ENCODE results near the gene KRTAP15-1. TPM values are rescaled to one million over a fixed set of nuclear protein-coding genes. Genes with fewer than 3 reads are reported as not detected.

Gene KRTAP15-1, protein sequence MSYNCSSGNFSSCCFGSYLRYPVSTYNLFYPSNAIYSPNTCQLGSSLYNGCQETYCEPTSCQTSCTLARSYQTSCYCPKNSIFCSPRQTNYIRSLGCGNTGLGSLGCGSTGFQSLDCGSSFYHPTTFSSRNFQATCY
- total RNA-seq: not detected
- polyA plus RNA-seq: not detected

DNA sequence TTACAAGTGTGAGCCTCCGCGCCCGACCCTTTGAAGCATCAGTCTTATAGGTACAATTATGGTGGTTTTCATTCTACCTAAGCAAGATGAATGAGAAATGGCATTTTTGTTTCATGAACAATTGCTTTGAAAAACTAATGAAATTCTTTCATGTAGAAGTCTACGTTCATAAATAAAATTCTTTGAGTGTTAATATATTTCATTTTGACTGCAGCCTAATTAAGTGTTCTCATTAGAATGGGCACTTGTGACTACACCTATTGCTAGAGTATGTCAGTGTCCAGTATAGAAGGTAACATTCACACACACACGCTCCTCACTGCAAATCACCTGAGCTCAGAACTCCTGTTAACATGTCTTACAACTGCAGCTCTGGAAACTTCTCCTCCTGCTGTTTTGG is at the start of gene KRTAP15-1:
Gene KRTAP15-1, plus strand, starts transcription at position 301 of the 400 bp plus-strand sequence. Its CDS starts 53 bp downstream, at position 354.
- CTCF ChIA-PET: no interaction called here

DNA sequence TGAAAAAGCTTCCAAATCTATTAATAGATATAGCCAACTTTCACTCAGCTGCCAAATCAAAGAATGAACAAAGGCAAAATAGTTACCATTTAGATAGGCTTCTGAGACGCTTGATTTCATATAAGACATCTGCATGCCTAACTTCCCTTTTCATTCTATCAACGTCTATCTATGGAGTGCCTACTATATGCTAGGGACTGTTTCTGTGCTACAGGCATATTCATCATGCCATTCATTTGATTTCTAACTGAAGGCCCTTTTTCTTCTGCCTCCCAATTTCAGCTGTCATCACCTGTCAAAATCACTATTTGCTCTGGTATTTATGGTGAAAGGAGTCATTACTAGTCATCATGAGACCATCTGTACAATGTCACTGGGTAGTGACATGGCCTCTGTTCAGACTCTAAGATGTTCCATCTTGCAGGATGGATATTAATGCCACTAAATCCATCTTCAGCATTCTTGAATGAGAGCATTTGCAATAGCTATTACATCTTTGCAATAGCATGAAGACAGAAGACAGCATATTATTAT is 48.5 kb upstream of the KRTAP15-1 start:
- H3K27ac ChIP-seq (ENCODE audit: low read depth, low read length): no peak overlapping the region
- no peak overlapping the region for H3K27ac Mint-ChIP-seq
- POLR2A ChIA-PET: no interaction called here
- no peaks in the 10 kb centered on the region for H3K27me3 Mint-ChIP-seq
- H3K36me3 ChIP-seq (ENCODE audit: insufficient read depth, low read length): no peaks in the 10 kb centered on the region
- no peak for DNase-seq
- CTCF ChIA-PET: no interaction called here
- H3K4me1 Mint-ChIP-seq: no peaks in the 10 kb centered on the region
- H3K27me3 ChIP-seq (ENCODE audit: insufficient read depth, low read length, poor library complexity, severe bottlenecking): no peaks in the 10 kb centered on the region
- peaks cover 0 to 10% (median 4%) of the 10 kb centered on the region in 5 donors for H3K9me3 Mint-ChIP-seq
- H3K36me3 Mint-ChIP-seq: no peaks in the 10 kb centered on the region
- H3K9me3 ChIP-seq (ENCODE audit: low read length): no peaks in the 10 kb centered on the region
- no peak overlapping the region for H3K4me3 ChIP-seq (ENCODE audit: low read length)
- H3K4me3 Mint-ChIP-seq: no peak overlapping the region
- no peaks in the 10 kb centered on the region for H3K4me1 ChIP-seq (ENCODE audit: insufficient read depth, low read length)

More for the DNA sequence above, at the start of gene KRTAP15-1:
- H3K27me3 Mint-ChIP-seq: no peaks in the 10 kb centered on the region
- Histone ChIP-seq H3K36me3 (ENCODE audit: insufficient read depth, low read length) (no peaks in the 10 kb centered on the region), H3K4me1 (ENCODE audit: insufficient read depth, low read length) (no peaks in the 10 kb centered on the region), H3K27ac (ENCODE audit: low read depth, low read length) (no peak within 1 kb of the TSS), H3K27me3 (ENCODE audit: insufficient read depth, low read length, poor library complexity, severe bottlenecking) (no peaks in the 10 kb centered on the region), H3K4me3 (ENCODE audit: low read length) (no peak within 1 kb of the TSS), H3K9me3 (ENCODE audit: low read length) (no peaks in the 10 kb centered on the region)
- no peaks in the 10 kb centered on the region for H3K4me1 Mint-ChIP-seq
- peaks cover 0 to 6% (median 0%) of the 10 kb centered on the region in 5 donors for H3K9me3 Mint-ChIP-seq
- no peaks in the 10 kb centered on the region for H3K36me3 Mint-ChIP-seq
- no peak within 1 kb of the TSS for H3K4me3 Mint-ChIP-seq
- POLR2A ChIA-PET: no interaction called here
- DNase-seq: no peak
- H3K27ac Mint-ChIP-seq: peak within 1 kb of the TSS in 2 of 8 donors; percentile 48 to 55

DNA sequence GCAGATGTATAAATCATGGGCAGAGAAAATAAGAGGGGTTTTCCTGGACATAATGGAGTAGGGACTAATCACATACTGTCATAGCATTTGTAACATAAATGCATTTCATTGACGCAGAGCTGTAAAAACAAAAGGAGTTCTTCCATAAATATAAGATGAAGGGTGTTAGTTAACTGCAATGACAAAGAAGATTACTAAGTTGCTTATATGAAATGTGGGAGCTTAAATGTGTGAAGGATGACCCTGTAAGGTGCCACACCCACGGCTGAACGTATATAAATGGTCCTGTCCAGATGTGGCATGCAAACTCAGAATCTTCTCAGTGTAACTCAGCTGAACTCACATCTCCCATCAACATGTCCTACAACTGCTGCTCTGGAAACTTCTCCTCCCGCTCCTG is 44.3 kb upstream of the KRTAP15-1 start, which contains the start of gene KRTAP13-1:
Gene KRTAP13-1, plus strand, starts transcription at position 301 of the 400 bp plus-strand sequence. Its CDS starts 56 bp downstream, at position 357.
- no peaks in the 10 kb centered on the region for H3K4me1 Mint-ChIP-seq
- H3K4me1 ChIP-seq (ENCODE audit: insufficient read depth, low read length): no peaks in the 10 kb centered on the region
- ChIA-PET CTCF (no interaction called here), POLR2A (no interaction called here)
- H3K9me3 ChIP-seq (ENCODE audit: low read length): no peaks in the 10 kb centered on the region
- no peaks in the 10 kb centered on the region for H3K27me3 Mint-ChIP-seq
- H3K36me3 ChIP-seq (ENCODE audit: insufficient read depth, low read length): no peaks in the 10 kb centered on the region
- no peak within 1 kb of the TSS for H3K4me3 ChIP-seq (ENCODE audit: low read length)
- H3K4me3 Mint-ChIP-seq: no peak within 1 kb of the TSS
- H3K27ac Mint-ChIP-seq: no peak within 1 kb of the TSS
- no peaks in the 10 kb centered on the region for H3K27me3 ChIP-seq (ENCODE audit: insufficient read depth, low read length, poor library complexity, severe bottlenecking)
- DNase-seq: no peak
- peaks cover 0 to 8% (median 3%) of the 10 kb centered on the region in 5 donors for H3K9me3 Mint-ChIP-seq
- no peaks in the 10 kb centered on the region for H3K36me3 Mint-ChIP-seq
- no peak within 1 kb of the TSS for H3K27ac ChIP-seq (ENCODE audit: low read depth, low read length)

DNA sequence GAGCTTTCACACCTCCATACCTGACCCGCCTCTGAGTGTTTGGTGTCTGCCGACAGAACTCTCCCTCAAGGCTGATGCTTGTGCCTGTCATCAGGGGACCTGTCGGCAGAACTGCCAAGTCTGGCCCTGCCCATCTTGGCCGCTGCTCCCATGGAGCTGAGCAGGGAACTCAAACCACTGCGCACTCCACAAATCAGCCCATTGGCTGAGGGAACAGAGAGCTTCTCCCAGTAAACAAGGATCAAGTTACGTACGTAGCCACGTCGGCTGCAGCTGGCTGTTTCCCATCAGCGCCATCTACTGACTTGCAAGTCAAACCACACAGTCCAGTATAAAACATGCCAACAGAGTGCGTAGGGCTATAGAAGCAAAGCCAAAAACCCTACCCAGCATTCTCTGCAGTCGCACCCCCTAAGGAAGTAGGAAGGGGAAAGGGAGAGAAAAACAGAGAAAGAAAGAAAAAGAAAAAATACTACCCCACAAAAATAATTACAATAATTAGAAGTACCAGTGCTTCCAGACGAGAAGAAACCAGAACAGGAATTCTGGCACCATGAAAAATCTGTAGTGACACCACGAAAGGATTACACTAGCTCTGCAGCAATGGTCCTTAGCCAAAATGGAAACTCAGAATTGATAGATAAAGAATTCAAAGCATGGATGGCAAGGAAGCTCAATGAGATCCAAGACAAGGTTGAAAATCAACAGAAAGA is 31.1 kb upstream of the KRTAP15-1 start:
- Histone ChIP-seq H3K36me3 (ENCODE audit: insufficient read depth, low read length) (no peaks in the 10 kb centered on the region), H3K9me3 (ENCODE audit: low read length) (no peaks in the 10 kb centered on the region), H3K27ac (ENCODE audit: low read depth, low read length) (no peak overlapping the region), H3K27me3 (ENCODE audit: insufficient read depth, low read length, poor library complexity, severe bottlenecking) (no peaks in the 10 kb centered on the region), H3K4me3 (ENCODE audit: low read length) (no peak overlapping the region), H3K4me1 (ENCODE audit: insufficient read depth, low read length) (no peaks in the 10 kb centered on the region)
- ChIA-PET POLR2A (no interaction called here), CTCF (no interaction called here)
- Mint-ChIP-seq H3K9me3 (peaks cover 2 to 21% (median 11%) of the 10 kb centered on the region in 5 donors), H3K27ac (no peak overlapping the region), H3K4me1 (no peaks in the 10 kb centered on the region), H3K27me3 (peaks cover 0 to 2% of the 10 kb centered on the region in 2 donors), H3K36me3 (no peaks in the 10 kb centered on the region), H3K4me3 (no peak overlapping the region)
- no peak for DNase-seq

DNA sequence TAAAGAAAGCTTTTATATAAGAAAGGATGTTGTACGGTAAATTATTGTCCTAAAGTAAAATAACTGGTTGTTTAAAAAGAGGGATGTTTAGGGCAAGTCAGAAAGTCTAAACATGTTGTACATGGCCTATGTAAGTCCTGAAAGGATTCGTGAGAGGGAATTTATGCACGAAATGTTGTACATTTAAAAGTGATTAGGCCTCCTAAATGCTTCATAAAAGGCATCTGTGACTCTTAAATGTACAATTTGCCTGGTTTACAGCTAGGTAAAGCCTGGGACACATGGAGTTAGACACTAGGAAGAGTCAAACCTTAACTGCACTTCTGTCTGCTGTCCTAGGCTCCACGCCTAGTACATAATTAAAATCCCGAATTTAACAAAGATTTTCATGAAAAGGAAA is 24.1 kb upstream of the KRTAP15-1 start:
- ChIA-PET CTCF (no interaction called here), POLR2A (no interaction called here)
- no peak overlapping the region for H3K4me3 Mint-ChIP-seq
- Histone ChIP-seq H3K27ac (ENCODE audit: low read depth, low read length) (no peak overlapping the region), H3K36me3 (ENCODE audit: insufficient read depth, low read length) (no peaks in the 10 kb centered on the region), H3K4me3 (ENCODE audit: low read length) (no peak overlapping the region), H3K27me3 (ENCODE audit: insufficient read depth, low read length, poor library complexity, severe bottlenecking) (no peaks in the 10 kb centered on the region), H3K4me1 (ENCODE audit: insufficient read depth, low read length) (no peaks in the 10 kb centered on the region), H3K9me3 (ENCODE audit: low read length) (no peaks in the 10 kb centered on the region)
- H3K9me3 Mint-ChIP-seq: peaks cover 0 to 5% (median 0%) of the 10 kb centered on the region in 5 donors
- DNase-seq: no peak
- H3K27ac Mint-ChIP-seq: no peak overlapping the region
- H3K4me1 Mint-ChIP-seq: no peaks in the 10 kb centered on the region
- H3K27me3 Mint-ChIP-seq: no peaks in the 10 kb centered on the region
- H3K36me3 Mint-ChIP-seq: no peaks in the 10 kb centered on the region

DNA sequence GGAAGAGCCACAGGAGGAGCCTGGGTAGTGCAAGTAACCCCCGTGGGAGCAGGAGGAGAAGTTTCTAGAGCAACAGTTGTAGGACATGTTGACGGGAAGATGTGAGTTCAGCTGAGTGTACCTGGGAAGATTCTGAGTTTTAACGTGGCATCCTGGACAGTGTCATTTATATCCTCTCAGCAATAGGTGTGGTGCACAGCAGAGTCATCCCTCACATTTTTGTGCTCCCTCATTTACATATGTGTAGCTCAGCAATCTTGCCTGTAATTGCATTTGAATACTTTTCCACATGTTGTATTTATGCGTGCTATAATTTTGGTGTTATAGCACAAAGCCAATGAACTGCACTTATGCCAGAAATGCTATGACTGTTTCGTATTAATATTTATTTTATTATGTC is 14.2 kb upstream of the KRTAP15-1 start, which contains the start of gene KRTAP13-3:
Gene KRTAP13-3, minus strand, starts transcription at position 101 of the 400 bp plus-strand sequence. Its CDS starts 14 bp downstream, at position 87.
- no peaks in the 10 kb centered on the region for H3K9me3 ChIP-seq (ENCODE audit: low read length)
- H3K4me3 ChIP-seq (ENCODE audit: low read length): no peak within 1 kb of the TSS
- Mint-ChIP-seq H3K4me3 (no peak within 1 kb of the TSS), H3K27ac (no peak within 1 kb of the TSS), H3K9me3 (peaks cover 0 to 24% (median 0%) of the 10 kb centered on the region in 5 donors), H3K36me3 (no peaks in the 10 kb centered on the region), H3K27me3 (no peaks in the 10 kb centered on the region), H3K4me1 (no peaks in the 10 kb centered on the region)
- no peaks in the 10 kb centered on the region for H3K36me3 ChIP-seq (ENCODE audit: insufficient read depth, low read length)
- no peaks in the 10 kb centered on the region for H3K27me3 ChIP-seq (ENCODE audit: insufficient read depth, low read length, poor library complexity, severe bottlenecking)
- H3K4me1 ChIP-seq (ENCODE audit: insufficient read depth, low read length): no peaks in the 10 kb centered on the region
- ChIA-PET CTCF (no interaction called here), POLR2A (no interaction called here)
- H3K27ac ChIP-seq (ENCODE audit: low read depth, low read length): no peak within 1 kb of the TSS
- no peak for DNase-seq

DNA sequence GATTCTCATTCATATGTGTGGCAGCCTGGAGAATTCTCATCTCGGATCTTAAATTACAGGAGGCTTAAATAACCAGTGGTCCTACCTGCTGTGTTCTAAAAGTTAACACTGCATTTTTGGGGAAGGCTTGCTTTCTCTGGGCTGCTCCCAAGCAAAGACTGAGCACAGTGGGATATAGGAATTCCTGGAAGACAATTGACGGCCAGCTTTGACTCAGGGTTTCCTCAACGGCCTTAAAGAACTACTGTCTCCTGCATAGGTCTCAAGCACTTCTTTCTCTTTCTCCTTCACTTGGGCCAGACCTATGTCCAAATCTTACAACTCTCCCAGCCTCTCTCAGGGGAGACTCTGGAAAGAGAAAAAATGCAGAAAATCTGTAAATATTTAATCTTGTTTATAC is 13.3 kb upstream of the KRTAP15-1 start:
- no peak for DNase-seq
- Mint-ChIP-seq H3K4me1 (no peaks in the 10 kb centered on the region), H3K4me3 (no peak overlapping the region), H3K27ac (no peak overlapping the region), H3K27me3 (no peaks in the 10 kb centered on the region), H3K9me3 (peaks cover 0 to 20% (median 0%) of the 10 kb centered on the region in 5 donors), H3K36me3 (no peaks in the 10 kb centered on the region)
- ChIA-PET CTCF (no interaction called here), POLR2A (no interaction called here)
- H3K4me3 ChIP-seq (ENCODE audit: low read length): no peak overlapping the region
- no peaks in the 10 kb centered on the region for H3K4me1 ChIP-seq (ENCODE audit: insufficient read depth, low read length)
- H3K27ac ChIP-seq (ENCODE audit: low read depth, low read length): no peak overlapping the region
- no peaks in the 10 kb centered on the region for H3K36me3 ChIP-seq (ENCODE audit: insufficient read depth, low read length)
- H3K27me3 ChIP-seq (ENCODE audit: insufficient read depth, low read length, poor library complexity, severe bottlenecking): no peaks in the 10 kb centered on the region
- no peaks in the 10 kb centered on the region for H3K9me3 ChIP-seq (ENCODE audit: low read length)

DNA sequence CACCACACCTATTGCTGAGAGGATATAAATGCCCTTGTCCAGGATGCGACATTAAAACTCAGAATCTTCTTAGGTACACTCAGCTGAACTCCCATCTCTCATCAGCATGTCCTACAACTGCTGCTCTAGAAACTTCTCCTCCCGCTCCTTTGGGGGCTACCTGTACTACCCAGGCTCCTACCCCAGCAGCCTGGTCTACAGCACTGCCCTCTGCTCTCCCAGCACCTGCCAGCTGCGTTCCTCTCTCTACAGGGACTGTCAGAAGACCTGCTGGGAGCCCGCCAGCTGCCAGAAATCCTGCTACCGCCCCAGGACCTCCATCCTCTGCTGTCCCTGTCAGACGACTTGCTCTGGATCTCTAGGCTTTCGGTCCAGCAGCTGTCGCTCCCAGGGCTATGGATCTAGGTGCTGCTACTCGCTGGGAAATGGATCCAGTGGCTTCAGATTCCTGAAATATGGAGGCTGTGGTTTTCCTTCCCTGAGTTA is 9.9 kb upstream of the KRTAP15-1 start, which contains the start of gene KRTAP13-4:
Gene KRTAP13-4, plus strand, starts transcription at position 51 of the 486 bp plus-strand sequence. Its CDS starts 56 bp downstream, at position 107.
- ChIA-PET CTCF (no interaction called here), POLR2A (no interaction called here)
- Mint-ChIP-seq H3K36me3 (no peaks in the 10 kb centered on the region), H3K27ac (no peak within 1 kb of the TSS), H3K9me3 (peaks cover 0 to 9% (median 0%) of the 10 kb centered on the region in 5 donors), H3K4me1 (no peaks in the 10 kb centered on the region), H3K27me3 (no peaks in the 10 kb centered on the region), H3K4me3 (no peak within 1 kb of the TSS)
- no peak within 1 kb of the TSS for H3K4me3 ChIP-seq (ENCODE audit: low read length)
- H3K27me3 ChIP-seq (ENCODE audit: insufficient read depth, low read length, poor library complexity, severe bottlenecking): no peaks in the 10 kb centered on the region
- no peak within 1 kb of the TSS for H3K27ac ChIP-seq (ENCODE audit: low read depth, low read length)
- H3K4me1 ChIP-seq (ENCODE audit: insufficient read depth, low read length): no peaks in the 10 kb centered on the region
- no peaks in the 10 kb centered on the region for H3K9me3 ChIP-seq (ENCODE audit: low read length)
- H3K36me3 ChIP-seq (ENCODE audit: insufficient read depth, low read length): no peaks in the 10 kb centered on the region
- DNase-seq: no peak

All from CD8-positive, alpha-beta memory T cell (primary cell).